HEK293T (cell line): ENCODE measurements around the gene HCRTR1.

ENCODE experiments used
- ARNT ChIP-seq: fragments of 450-650 bp; IDR thresholded peaks from 2 replicates; pipeline ENCODE4 v1.6.1; 2017; ENCODE audit warnings: mild to moderate bottlenecking
- BHLHE40 ChIP-seq: fragments of 450-650 bp; IDR thresholded peaks from 2 replicates; pipeline ENCODE4 v1.6.1; 2016; ENCODE audit warnings: mild to moderate bottlenecking, moderate library complexity, borderline replicate concordance
- ELF4 ChIP-seq: fragments of 450-650 bp; IDR thresholded peaks from 2 replicates; pipeline ENCODE4 v1.6.1; 2017; ENCODE audit warnings: antibody characterized with exemption
- FOXM1 ChIP-seq: fragments of 450-650 bp; IDR thresholded peaks from 2 replicates; pipeline ENCODE4 v1.6.1; 2017; ENCODE audit warnings: mild to moderate bottlenecking, borderline replicate concordance
- L3MBTL2 ChIP-seq: fragments of 450-650 bp; conservative IDR thresholded peaks from 2 replicates; pipeline ENCODE4 v1.6.1; 2016; ENCODE audit warnings: mild to moderate bottlenecking
- SP1 ChIP-seq: fragments of 450-650 bp; IDR thresholded peaks from 2 replicates; pipeline ENCODE4 v1.6.1; 2017
- SUZ12 ChIP-seq: fragments of 450-650 bp; IDR thresholded peaks from 2 replicates; pipeline ENCODE4 v1.6.1; 2016; ENCODE audit warnings: mild to moderate bottlenecking
- ZNF384 ChIP-seq: fragments of 450-650 bp; IDR thresholded peaks from 2 replicates; pipeline ENCODE4 v1.6.1; 2016
- TF ChIP-seq, protein P1 (sequence below): fragments of 450-650 bp; IDR thresholded peaks from 2 replicates; pipeline ENCODE4 v1.6.1; 2016

DNA sequence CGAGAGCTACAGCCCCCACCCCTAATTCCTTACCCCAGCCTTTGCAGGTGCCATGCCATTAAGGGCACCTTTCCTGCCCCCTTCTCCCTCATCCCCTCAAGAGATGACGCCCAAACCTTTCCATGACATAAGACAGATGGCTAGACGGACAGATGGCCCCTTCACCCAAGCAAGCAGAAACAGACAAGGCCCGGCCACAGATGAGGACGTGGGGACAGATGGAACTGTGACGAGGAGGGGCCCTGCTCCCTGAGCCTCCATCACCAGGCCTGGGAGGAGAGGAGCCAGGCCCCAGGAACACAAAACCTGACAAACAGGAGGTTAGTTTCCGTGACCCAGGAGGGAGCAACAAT, 51.9 kb downstream of the HCRTR1 start:
- TF ChIP-seq ELF4 (no peak), ARNT (no peak), ZNF384 (no peak), L3MBTL2 (no peak), BHLHE40 (no peak), SP1 (no peak), FOXM1 (no peak), SUZ12 (no peak)
- TF ChIP-seq, protein P1, sequence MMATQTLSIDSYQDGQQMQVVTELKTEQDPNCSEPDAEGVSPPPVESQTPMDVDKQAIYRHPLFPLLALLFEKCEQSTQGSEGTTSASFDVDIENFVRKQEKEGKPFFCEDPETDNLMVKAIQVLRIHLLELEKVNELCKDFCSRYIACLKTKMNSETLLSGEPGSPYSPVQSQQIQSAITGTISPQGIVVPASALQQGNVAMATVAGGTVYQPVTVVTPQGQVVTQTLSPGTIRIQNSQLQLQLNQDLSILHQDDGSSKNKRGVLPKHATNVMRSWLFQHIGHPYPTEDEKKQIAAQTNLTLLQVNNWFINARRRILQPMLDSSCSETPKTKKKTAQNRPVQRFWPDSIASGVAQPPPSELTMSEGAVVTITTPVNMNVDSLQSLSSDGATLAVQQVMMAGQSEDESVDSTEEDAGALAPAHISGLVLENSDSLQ: no peak
